DMS153 (cell line): ENCODE measurements around the gene COX6B1.
"Not testable (repeated sequence)": the region's sequence is repeated elsewhere in the genome, so short reads cannot be mapped to it uniquely, and the experiment has no call there.

Experiments used
- DNase-seq: peaks from one replicate; lab custom pipeline; 2025; lab: John Stamatoyannopoulos, UW

Gene COX6B1

DNA sequence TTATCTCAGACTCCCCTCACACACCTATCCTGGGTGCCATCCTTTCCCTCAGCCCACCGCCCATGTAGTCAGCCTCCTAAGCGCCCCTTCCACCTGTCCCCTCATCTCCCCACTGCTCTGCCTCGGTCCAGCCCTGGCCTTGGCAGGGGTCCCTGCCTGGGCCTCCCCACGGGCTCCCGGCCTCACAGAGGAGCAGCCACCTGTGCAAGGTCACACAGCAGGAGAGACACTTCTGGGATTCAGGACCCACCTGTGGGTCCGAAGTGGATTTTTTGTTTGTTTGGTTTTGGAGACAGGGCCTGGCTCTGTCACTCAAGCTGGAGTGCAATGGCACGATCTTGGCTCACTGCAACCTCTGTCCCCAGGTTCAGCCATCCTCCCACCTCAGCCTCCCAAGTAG is 17.5 kb downstream of the COX6B1 start:
- DNase-seq, result no peak

DNA sequence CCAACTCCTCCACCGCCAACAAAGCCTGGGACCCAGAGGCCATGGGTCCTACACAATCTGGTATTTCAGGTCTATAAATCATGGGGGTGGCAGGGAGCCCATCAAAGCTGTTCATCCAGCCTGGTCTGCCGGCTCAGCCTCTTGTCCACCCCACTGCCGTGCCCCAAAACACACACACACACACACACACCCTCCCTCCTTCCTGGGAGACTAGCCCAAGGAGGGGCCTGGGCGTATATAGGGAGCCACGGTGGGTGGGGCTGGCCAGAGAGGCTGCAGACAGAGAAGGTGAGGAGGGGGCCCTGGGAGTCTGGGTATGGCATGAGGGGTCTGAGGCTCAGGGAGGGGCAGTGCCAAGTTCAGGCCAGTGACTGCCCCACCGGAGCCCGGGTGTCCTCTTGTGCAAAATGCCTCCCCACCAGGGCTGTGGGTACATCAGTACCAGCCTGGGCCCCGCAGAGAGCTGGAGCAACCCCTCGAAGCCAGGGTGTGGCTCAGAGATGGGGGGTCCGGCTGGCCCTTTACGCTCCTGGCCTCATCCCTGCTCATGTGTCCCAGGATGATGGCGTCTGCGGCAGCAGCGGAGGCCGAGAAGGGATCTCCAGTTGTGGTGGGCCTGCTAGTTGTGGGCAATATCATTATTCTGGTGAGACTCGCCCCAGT is 18.3 kb downstream of the COX6B1 start, which contains the start of gene UPK1A:
UPK1A (plus strand) TSS at position 267 of the 663 bp plus-strand sequence; CDS start at position 563, 296 bp downstream.
- no peak for DNase-seq

DNA sequence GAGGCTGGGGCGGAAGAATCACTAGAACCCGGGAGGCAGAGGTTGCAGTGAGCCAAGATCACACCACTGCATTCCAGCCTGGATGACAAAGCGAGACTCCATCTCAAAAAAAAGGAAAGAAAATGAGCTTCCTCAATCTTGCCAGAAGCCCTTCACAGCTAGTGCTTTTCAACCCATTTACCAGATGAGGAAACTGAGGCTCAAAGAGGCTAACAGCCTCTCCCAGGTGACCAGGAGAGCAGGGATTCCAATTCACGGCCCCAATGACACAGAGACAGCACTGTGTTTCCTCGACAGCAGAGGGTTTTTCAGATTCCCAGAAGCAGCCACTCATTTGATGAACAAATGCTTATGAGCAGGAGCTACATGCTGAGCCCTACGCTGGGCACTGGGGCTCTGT is 21.4 kb downstream of the COX6B1 start:
- no peak for DNase-seq

DNA sequence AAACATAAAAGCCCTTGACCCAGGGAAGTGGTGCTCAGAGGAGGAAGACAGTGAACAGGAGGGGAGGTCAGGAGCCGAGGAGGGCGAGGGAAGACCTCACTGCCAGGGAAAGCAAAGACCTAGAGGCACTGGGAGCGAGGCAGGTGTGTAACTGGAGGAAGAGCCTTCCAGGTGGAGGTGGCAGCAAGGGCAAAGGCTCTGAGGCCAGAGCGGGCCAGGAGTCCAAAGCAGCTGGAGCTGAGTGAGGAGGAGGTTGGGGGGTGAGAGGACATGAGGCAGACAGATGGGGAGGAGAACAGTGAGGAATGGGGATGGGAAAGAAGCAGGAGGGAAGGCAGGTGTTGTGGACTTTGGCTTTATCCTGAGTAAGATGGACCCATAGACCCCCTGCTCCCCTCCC is 21.9 kb downstream of the COX6B1 start:
- no peak for DNase-seq

DNA sequence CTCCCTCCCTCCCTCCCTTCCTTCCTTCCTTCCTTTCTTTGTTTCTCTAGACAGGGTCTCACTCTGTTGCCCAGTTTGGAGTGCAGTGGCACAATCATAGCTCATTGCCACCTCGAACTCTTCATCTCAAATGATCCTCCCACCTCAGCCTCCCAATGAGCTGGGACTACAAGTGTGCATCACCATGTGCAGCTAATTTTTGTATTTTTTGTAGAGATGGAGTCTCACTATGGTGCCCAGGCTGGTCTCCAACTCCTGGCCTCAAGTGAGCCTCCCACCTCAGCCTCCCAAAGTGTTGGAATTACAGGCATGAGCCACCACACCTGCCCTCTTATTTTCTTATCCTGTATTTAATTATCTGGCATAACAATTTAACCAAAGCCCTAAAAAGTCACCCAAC is 22.6 kb downstream of the COX6B1 start:
- DNase-seq, result no peak

DNA sequence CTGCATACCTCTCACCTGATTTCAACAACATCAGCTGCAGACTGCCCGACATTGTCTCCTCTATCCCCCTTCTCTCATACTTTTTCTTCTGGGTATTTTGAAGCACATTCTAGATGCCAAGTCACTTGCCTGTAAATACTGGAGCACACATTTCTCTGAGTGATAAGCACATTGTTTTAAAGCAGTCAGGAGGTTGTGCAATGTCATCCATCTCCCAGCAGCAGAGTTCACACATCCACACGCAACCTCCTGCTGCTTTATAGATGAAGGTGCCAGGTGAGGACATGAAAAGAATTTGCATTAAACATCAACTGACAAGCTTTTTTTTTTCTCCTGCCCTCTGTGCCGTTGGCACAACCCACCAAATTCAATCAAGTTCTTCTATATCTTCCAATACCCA is 23.7 kb downstream of the COX6B1 start:
- DNase-seq, result no peak

DNA sequence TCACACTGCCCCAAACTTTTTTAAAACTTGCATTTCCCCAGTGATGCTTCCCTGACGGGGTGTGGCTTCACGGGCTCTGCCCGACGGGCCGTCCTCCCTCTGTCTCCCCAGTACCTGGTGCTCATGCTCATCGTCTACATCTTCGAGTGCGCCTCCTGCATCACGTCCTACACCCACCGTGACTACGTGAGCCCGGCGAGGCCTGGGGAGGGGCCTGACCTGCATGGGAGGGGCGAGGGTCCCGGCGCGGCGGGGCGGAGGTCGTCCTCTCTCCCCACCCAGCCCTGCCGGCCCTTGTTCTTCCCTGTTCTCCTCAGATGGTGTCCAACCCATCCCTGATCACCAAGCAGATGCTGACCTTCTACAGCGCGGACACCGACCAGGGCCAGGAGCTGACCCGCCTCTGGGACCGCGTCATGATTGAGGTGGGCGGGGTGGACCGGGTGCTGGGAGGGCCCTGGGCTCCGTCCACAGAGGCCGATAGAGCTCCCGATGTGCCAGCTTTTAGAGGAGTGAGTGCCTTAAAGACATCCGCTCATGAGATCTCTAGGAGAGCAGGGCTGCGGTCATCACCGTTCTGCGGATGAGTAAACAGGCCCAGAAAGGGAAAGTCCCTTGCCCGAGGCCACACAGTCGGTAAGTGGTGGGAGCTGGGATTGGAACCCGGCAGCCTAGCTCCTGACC is 25.1 kb downstream of the COX6B1 start:
- DNase-seq, result no peak

DNA sequence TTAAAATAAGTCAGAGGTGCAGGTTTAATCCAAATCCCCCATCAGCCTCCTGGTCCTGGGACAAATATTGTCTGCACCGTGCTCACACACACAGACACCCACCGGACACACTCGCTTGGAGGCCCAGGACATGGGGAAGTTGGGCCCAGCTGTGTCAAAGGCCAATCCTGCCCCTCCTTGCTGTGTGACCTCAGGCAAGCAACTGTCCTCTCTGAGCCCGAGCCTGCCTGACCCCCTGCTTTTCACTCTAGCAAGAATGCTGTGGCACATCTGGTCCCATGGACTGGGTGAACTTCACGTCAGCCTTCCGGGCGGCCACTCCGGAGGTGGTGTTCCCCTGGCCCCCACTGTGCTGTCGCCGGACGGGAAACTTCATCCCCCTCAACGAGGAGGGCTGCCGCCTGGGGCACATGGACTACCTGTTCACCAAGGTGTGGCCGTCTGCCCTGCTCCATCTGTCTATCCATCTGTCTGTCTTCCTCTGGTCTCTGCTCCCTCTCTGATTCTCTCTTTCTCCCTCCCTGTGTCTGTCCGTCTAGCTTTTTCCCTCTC is 27.5 kb downstream of the COX6B1 start:
- DNase-seq, result no peak

DNA sequence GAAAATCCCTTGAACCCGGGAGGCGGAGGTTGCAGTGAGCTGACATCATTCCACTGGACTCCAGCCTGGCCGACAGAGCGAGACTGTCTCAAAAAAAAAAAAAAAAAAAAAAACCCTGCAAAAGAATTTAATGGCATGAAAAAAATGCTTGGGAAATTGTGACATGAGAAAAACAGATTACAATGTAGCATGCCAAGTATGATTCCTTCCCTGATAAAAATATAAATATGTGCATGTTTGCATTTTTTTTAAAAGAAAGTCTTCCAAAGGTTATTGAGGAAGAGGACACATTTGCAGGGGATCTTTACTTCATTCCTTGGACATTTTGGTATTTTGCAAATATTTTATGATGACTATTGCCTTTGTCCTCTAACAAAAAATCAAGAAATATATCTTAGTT is 41.7 kb downstream of the COX6B1 start:
- DNase-seq, result no peak

DNA sequence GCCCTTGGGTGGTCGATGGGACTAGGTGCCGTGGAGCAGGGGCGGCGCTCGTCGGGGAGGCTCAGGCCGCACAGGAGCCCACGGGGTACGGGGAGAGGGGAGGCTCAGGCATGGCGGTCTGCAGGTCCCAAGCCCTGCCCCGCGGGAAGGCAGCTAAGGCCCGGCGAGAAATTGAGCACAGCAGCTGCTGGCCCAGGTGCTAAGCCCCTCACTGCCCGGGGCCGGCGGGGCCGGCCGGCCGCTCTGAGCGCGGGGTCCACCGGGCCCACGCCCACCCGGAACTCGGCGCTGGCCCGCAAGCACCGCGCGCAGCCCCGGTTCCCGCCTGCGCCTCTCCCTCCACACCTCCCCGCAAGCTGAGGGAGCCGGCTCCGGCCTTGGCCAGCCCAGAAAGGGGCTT is 43.0 kb downstream of the COX6B1 start:
- DNase-seq, result not testable (repeated sequence)

DNA sequence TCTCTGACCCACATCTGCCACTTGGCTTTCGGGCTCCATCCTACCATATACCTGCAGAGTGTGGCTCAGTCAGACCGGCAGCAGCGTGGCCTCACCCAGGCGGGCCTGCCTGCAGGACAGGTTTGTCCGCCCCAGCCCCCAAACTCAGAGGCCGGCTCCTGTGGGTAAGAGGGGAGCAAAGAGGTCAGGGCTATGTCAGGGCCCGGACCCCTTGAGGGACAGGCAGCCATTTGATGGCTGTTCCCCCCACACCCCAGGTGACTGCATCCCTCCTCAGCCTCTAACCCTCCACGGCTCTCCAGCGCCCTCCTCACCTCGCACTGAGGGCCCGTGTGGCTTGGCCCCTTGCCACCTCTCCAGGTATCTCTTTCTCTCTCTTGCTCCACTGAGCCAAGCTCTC is 43.9 kb downstream of the COX6B1 start:
- no peak for DNase-seq

DNA sequence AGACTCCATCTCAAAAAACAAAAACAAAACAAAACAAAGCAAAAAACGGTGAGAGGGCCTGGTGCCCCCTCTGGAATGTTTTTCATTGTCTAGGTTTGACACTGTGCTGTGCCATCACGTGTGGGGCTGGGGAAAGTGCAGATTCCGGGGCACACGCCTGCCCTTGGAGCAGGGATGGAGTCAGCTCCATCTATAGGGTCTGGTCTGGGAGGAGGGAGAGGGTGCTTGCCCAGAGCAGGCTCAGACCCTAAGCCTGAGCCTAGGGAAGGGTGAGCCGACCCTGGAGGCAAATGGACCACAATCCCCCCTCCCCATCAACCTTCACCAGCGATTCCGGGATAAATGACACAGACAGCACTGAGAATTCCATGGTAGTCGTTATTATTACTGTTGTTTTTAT is 45.3 kb downstream of the COX6B1 start:
- DNase-seq, result no peak

DNA sequence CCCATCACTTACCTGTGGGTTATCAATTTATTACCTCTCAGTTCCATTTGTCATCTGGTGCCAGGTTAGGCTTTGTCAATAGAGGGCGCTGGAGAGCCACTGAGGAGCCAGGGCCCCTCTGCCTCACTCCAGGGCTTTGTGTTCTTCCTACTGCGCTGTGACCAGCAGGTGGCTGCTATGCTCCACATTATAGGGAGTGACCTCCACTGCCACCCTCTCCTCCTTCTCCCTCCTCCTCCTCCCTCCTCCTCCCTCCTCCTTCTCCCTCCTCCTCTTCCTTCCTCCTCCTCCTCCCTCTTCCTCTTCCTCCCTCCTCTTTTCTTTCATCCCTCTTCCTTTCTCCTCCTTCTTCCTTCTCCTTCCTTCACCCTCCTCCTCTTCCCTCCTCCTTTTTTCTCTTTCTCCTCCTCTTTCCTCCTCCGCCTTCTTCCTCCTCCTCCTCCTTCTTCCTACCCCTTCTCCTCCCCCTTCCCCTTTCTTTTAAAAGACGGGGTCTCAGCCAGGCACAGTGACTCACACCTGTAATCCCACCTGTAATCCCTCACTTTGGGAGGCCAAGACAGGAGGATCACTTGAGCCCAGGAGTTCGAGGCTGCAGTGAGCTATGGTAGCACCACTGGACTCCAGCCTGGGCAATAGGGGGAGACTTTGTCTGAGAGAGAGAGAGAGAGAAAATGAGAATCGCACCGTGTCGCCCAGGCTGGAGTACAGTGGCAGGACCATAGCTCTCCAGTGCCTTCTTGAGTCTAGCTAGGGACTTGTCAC is 45.9 kb downstream of the COX6B1 start:
- DNase-seq, result peak; percentile 77

DNA sequence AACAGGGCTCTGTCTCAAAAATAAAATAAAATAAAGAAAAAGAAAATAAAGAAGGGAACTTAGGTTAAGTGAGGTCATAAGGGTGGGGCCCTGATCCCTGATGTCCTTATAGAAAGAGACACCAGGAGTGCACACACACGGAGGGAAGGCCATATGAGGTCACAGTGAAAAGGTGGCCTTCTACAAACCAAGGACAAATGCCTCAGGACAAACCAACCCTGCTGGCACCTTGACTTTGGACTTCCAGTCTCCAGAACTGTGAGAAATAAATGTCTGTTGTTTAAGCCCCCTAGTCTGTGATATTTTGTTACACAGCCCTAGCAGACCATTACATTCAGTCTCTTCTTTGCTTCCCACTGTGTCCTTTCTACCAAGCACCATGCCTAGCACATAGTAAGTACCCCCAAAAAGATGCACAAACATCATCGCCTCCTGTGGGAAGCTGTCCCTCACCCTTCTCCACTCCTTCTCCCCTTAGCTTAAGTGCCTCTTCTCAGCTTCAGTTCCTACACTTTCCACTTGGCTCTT is 47.8 kb downstream of the COX6B1 start:
- DNase-seq, result no peak

DNA sequence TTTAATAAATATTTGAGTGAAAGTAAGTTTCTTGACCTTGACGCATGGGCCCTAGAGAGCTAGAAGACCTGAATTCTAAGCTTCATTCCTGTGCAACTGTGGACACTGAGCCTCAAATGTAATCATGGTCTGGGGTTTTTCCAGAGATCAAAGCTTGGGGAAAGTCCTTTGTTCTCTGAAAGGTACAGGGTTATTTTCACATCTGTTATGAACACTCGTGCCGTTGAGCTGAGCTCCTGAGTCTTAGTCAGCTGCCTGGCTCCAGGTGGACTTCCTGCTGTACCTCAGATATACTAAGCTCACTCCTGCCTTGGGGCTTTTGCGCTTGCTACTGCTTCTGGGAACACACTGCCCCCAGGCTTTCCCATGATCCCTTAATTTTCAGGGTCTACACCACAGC is 48.7 kb downstream of the COX6B1 start:
- no peak for DNase-seq

DNA sequence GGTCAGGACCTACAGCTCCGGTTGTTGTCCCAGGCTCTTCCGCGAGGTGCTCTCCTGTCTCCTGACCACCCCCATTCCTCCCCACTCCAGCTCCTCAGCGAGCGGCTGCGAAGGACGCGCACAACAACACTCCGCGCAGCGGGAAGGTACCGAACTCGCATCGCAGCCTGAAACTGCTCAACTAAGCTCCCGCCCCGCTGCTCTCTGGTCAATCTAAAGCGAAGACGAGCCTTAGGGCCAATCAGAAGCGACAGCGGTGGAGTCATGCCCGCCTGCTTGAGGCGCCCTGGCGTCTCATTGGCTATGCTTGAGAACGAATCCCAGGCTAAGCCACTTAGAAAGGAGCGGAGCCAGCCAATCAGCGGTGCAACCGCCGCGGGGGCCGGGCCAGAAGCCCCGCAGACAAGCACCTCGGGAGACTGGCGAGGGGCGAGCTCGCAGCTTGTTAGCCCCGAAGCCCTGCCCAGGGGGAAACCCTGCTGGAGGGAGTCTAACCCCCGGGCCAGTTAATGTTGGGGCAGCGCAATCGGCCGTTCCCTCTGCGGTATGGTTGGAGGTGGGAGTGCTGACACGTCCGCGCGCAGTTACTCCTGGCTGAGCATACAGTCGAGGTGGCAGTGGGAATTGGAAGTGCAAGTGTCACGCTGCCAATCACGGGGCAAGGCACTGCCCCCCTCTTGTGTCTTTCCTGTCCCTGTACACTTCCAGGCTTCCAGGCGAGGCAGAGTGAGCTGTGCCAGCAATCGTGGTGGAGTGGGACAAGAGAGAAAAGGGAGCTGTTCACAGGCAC is 54.3 kb downstream of the COX6B1 start:
- DNase-seq, result peak; percentile 97

DNA sequence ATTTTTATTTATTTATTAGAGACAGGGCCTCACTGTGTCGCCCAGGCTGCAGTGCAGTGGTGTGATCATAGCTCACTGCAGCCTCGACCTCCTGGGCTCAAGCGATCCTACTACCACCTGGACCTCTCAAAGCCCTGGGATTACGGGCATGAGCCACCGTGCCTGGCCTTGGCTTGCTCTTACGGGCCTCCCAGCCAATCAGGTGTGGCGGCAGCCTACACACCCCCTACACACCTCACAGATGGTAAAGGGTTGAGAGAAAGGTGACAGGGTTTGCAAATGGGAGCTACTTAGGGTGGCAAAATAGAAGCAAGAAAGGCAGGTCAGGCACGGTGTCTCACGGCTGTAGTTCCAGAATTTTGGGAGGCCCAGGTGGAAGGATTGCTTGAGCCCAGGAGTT is 55.2 kb downstream of the COX6B1 start:
- DNase-seq, result no peak

DNA sequence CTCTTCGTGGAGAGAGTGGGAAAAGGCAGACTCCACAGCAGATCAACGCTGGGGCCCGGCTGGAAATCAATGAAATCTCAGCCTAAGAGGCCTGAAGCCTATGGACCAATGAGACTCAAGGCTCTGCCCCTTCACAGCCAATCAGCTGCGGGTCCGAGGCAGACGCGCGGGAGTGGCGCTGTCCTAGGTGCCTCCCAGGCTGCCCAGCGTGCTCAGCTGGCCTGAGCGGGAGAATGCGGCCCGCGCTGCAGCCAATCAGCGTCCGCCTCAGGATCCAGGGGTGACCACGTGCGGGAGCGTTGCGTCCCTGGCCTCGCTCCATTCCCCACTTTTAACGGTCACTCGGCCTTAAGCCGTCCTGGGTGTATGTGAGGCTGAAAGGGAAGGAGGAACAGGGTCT is 56.1 kb downstream of the COX6B1 start, which contains the start of gene ZBTB32:
ZBTB32 (plus strand) TSS at position 341 of the 400 bp plus-strand sequence. CDS start 10,069 bp downstream, outside the sequence.
- DNase-seq, result peak; percentile 62
